Fibroblast of the aortic adventitia (primary cell): ENCODE results near the gene GSTO1. TPM values are rescaled to one million over a fixed set of nuclear protein-coding genes. Genes with fewer than 3 reads are reported as not detected.
A peak's percentile ranks its signal among the peaks of the same experiment; 100 is the strongest.

Experiments
- DNase-seq: peaks from one replicate; pipeline ENCODE4 v3.0.0-alpha.2; 2010; ENCODE audit warnings: low read depth
- H3K4me3 ChIP-seq: 2 replicates; pipeline ENCODE4 v1.5.1; 2011; ENCODE audit warnings: low read depth, mild to moderate bottlenecking, control low read depth, low read length, moderate library complexity
- total RNA-seq: library from RNA; depleted of rRNA; stranded (reverse); fragments of >200 nt; gene quantifications from 2 replicates; pipeline ENCODE4 v1.2.3, GENCODE V29; 2012; ENCODE audit warnings: low replicate concordance
- TF ChIP-seq, protein P1 (sequence below): IDR thresholded peaks from 2 replicates; pipeline ENCODE4 v1.5.1; 2011; ENCODE audit warnings: mild to moderate bottlenecking, low read length, control low read depth, inconsistent platforms; ENCODE audit not compliant: insufficient read depth

The GSTO1 gene
- total RNA-seq, 1 donor, result 260 TPM

- TF ChIP-seq, protein P1, sequence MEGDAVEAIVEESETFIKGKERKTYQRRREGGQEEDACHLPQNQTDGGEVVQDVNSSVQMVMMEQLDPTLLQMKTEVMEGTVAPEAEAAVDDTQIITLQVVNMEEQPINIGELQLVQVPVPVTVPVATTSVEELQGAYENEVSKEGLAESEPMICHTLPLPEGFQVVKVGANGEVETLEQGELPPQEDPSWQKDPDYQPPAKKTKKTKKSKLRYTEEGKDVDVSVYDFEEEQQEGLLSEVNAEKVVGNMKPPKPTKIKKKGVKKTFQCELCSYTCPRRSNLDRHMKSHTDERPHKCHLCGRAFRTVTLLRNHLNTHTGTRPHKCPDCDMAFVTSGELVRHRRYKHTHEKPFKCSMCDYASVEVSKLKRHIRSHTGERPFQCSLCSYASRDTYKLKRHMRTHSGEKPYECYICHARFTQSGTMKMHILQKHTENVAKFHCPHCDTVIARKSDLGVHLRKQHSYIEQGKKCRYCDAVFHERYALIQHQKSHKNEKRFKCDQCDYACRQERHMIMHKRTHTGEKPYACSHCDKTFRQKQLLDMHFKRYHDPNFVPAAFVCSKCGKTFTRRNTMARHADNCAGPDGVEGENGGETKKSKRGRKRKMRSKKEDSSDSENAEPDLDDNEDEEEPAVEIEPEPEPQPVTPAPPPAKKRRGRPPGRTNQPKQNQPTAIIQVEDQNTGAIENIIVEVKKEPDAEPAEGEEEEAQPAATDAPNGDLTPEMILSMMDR, result no peak
- DNase-seq, result no peak
- no peak overlapping the region for H3K4me3 ChIP-seq
These were observed 53.8 kb downstream of the GSTO1 start for GRCh38 chr10:104308439-104308903.

GRCh38 chr10:104309980-104310978, 55.6 kb downstream of the GSTO1 start:
- TF ChIP-seq, protein P1, result no peak
- DNase-seq, result peak; percentile 88
- no peak overlapping the region for H3K4me3 ChIP-seq

- H3K4me3 ChIP-seq, result no peak overlapping the region
- TF ChIP-seq, protein P1, result no peak
- DNase-seq, result no peak
These were observed 56.6 kb downstream of the GSTO1 start for GRCh38 chr10:104311184-104311720.

DNA sequence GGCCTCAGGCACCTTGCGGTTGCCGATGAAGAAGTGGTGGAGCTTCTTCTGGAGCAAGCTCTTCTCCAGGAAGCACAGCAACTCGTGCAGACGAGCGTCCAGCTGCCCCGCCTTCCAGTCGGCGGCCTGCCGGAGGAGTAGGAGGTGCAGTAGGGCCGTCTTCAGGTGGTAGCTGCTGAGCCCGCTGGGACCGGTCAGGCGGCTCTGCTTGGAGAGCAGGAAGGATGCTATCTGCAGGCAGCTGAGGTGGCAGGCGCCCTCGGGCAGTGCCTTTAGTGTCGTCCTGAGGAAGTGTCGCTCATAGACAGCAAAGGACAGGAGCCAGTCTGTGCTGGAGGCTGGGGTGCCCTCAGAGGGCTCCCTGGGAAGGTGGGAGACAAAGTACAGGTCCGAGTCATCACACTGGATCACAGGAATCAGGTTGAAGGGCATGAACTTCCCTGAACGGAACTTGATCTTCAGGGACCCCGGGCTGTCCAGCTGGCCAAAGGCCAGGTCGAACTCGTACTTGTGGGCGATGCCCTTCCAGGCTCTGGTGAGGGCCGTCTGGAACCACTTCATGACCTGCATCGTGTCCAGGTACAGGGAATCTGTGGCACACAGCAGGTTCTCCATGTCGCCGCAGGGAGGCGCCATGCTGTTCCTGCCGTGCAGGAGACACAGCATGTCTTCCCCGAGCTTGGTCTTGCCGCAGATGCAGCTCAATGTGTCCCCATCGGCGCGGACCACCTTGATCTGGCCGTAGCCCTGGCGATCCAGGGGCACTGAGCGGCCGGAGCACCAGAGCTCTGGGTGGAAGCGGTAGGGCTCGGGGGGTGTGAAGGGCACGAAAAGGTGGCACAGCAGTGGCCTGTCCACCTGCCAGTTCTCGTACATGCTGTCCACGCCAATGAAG, 60.1 kb downstream of the GSTO1 start:
- TF ChIP-seq, protein P1, result no peak
- no peak for DNase-seq
- no peak overlapping the region for H3K4me3 ChIP-seq

GRCh38 chr10:104315486-104315921, 60.8 kb downstream of the GSTO1 start:
- TF ChIP-seq, protein P1, result no peak
- no peak overlapping the region for H3K4me3 ChIP-seq
- no peak for DNase-seq

- no peak for DNase-seq
- TF ChIP-seq, protein P1, result no peak
- H3K4me3 ChIP-seq, result no peak overlapping the region
These were observed 61.8 kb downstream of the GSTO1 start for GRCh38 chr10:104316321-104317099.
